HG02798 (cell line): ENCODE results near the gene SNW1.
"Not testable (repeated sequence)": the region's sequence is repeated elsewhere in the genome, so short reads cannot be mapped to it uniquely, and the experiment has no call there.

Experiments
- ATAC-seq: cut with Tn5 transposase; IDR thresholded peaks from one replicate; pipeline ENCODE4 v1.9.1; 2021; ENCODE audit warnings: mild to moderate bottlenecking; ENCODE audit not compliant: unreplicated experiment, poor library complexity

SNW1 gene

DNA sequence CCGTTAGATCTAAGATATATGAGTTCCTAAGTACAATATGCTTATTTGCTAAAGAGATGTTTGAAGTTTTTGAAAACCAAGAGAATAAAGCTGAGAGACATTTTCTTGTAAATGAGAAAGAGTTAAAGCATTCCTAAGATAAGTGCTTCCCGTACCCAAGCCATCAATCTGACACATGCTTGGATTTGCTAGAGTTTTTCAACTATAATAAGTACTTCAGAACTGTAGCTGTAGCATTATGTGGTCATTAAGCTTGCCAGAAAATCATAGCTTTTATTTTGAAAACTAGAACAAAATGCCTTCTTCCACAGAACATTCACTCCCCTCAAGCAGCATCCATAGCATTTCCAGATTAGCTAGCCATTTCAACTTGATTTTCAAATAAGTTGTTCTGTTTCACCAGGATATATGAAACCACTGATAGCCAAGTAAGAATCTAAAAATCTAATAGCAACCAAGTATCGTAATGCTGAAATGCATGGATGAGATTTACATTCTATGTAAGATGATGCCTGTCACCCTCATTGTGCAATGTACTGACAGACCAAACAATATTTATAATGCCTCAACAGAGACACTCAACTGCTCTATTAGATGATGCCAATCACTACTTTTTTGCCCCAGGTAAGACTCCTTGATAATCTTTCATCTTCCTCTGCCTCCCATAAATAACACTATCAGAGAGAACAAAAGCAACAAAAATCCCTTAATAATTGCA lies 8.0 kb downstream of the SNW1 start:
- no peak for ATAC-seq

DNA sequence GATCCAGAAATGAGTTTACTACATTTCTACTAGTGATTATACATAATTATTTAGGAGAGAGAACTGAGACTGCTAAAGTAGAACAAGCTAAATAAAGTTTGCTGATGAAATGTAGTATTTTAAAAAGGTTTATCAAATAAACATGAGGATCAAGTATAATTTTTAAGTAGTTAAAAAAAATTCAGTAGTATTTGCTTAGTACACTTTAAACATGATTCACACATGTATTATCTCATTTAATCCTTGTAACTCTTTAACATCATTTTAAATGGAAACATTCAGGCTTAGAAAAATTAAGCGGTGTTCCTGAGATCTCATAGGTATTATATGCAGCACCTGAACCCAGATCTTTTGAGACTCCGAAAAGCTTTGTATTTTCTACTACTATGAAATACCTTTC lies 8.7 kb downstream of the SNW1 start:
- no peak for ATAC-seq

DNA sequence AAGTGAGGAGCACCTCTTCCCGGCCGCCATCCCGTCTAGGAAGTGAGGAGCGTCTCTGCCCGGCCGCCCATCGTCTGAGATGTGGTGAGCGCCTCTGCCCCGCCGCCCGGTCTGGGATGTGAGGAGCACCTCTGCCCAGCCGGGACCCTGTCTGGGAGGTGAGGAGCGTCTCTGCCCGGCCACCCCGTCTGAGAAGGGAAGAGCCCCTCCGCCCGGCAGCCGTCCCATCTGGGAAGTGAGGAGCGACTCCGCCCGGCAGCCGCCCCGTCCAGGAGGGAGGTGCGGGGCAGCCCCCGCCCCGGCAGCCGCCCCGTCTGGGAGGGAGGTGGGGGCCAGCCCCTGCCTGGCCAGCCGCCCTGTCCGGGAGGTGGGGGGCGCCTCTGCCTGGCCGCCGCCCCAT lies 13.5 kb downstream of the SNW1 start:
- ATAC-seq: not testable (repeated sequence)

DNA sequence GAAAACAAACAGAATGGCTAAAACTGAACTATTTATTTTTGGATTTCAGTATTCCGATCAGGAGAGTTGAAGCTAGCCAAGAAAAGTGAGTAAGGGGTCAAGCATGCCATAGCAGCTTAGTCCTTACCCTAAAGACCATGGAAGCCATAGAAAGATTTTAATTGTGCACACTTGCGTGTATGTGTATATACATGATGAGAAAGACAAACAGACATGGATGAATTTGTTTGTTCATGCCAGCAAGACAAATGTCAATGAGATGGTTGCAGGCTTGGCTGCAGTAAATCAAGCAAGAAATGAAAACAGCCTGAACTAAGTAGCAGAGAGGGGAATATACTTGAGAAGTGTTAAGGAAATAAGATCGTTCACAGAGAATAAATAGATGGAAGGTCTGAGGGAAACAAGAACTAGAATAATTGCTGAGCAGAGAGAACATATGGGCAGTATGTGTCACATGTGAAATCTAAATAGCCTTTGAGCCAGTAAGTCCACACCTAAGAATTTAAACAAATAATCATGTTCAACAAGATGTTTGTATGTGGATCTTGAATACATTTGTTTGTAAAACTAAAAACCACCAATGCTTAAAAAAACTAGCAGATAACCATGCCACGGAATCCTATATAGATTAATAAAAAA lies 14.8 kb downstream of the SNW1 start:
- no peak for ATAC-seq

DNA sequence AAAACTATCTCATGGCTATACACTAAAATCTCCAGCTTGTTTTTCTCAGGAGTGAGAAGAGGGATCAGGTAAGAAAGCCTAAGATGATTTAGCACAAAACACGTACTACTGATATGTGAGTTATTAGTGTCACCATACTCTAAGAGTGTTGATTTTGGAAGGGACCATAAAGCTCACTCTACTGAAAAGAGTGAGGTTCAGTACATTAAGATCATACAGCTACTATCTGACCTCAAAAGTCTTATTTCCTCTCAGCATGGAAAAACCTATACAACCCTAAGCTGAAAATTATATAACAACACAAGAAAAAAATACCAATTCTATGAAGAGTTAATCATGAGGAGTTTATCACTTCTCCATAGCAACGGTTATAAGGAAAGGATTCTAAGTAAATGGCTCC lies 19.5 kb downstream of the SNW1 start:
- ATAC-seq: no peak

DNA sequence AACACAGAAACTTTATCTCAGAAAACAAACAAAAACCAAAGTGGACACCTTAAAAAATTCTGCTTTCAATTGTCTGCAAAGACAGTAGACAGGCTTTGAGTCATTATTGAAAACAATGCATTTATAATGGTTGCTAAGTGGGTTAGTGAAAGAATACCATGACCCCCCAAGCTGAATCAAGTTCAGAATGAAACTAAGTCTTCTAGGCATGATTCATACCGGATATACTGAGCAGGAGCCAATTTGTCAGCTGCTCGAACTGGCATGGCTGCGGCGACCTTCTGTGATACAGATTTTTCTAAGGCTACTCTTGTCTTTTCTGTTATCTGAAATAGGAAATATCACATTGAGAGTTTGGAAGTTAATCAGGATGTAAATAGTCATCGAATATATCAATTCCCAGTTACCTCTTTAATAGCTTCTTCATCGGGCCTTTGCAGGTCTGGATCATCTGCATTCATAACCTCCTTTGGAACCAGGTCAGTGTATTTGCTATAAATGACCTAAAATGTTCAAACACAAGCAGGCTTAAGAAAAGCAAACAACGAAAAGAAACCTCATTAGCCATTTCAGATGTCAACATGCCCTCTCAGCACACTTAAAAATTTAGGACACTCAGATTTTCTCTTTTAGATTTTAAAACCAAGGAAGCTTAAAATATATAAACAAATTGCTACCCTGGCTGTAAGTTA lies 22.3 kb downstream of the SNW1 start:
- no peak for ATAC-seq

DNA sequence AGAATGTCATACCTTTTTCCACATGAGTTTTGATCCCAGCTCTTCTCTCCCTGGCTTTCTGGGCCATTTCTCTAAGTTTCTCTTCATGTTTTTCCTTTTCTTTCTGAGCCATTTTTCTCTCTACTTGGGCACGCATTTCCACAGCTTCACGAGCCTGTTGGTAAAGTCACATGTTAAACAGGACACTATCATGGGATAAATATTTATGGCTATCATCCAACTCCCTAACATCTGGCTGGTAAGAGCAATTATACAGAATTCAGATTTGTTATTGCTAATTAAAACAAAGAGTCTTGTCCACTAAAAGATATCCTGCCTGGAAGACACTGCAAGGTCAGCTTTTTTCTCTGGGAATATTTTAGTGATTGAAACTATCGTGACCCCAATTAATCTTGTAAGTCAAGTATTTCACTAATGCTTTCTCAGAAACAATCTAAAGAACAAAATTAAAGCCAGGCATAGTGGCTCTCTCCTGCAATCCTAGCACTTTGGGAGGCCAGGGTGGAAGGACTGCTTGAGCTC lies 29.9 kb downstream of the SNW1 start:
- ATAC-seq: no peak

DNA sequence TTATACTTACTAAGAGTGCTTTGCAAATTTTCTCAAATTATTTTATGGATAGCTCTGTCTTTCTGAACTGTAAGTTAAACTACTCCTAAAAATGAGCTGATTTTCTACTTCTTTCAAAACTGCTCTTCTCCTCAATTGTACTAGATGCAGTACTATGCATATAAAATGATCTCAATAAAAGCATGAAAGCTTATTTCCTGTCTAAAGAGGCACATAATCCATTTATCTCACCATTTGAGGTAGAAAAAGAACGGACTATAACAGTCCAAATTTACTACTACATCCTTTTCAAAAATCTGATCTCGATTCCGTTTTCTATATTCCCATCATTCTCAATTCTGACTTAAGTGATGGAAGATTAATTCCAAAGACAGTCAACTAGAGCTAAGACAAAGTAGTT lies 38.7 kb downstream of the SNW1 start:
- ATAC-seq: no peak

DNA sequence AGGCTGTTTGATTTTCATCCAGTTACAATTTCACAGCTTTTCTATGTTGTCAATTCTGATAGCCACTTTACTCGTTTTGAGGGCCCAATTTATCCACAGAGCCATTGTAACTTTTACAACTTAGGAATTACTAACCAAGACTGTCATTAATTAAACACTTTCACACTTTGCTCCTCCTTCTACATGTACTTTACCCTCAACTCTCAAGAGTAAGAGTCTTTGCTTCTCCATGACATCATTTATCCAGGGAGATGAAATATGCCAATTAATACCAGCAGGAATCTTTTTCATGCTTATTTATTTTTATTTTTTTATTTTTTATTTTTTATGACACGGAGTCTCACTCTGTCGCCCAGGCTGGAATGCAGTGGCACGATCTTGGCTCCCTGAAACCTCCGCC lies 39.5 kb downstream of the SNW1 start:
- ATAC-seq: no peak

DNA sequence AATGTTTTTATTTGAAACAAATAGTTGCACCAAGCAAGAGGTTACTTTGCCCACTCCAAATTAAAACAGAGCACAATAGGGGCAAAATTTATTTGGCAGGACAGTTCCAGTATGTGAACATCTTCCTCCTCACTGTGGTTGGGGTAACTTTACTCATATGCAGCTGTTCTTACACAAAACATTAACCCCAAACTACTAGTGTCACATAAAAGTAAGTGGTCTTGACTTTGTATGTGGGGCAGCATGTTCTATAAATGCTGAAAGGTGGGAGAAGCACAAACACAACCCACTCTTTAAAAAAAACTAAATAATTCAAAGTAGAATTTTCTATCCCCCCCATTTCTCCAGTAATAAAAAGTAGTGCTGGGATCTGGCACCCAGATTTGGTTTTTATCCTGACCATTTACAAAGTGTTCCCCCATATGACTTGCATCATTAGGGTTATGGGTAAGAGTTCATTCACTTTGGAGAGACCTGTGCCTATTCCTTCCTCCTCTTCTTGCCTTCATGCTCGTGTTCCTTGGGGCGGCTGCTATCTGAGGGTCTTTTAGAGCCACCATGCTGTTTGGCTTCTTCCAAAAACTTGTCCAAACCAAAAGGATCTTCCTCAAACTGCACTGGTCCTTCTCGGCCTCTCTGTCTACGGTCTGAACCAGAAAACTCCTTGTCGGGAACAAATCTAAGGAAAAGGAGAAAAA lies 43.2 kb downstream of the SNW1 start:
- no peak for ATAC-seq

DNA sequence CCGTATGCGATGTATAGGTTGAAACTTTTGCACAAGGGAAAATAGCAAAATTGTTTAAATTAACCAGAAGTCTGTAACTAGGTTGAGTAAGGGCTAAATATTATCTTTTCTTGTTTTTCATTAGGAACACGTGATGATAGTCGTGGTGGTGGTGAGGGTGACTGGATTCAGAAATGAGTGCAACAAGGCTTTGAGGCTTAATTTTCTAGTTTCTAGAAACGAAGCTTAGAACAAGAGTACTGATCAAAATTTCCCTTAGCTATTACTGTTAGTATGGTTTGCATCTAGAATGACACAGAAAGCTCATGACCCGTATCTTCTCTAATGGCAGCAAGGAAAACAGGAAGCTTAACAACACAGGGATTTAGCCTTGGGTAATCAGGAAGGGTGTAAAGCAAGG lies 46.0 kb downstream of the SNW1 start:
- ATAC-seq: no peak

DNA sequence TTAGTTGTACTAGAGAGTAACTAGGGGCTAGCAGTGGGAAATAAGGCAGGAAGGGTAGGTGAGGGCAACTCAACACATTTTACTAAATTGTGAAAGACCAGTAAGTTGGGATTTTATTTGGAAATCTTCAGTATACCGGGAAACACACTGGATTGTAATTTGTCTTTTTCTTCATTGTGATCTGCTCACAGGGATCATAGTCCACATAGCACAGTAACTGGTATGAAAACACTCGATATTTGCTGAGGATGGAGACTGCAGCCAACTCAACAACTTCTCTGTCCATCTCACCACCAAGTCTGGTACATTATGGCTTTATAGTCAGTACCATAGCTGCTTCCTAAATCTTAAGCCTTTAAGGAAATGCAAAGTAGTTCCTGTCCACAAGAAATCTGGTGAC lies 50.6 kb downstream of the SNW1 start:
- no peak for ATAC-seq

DNA sequence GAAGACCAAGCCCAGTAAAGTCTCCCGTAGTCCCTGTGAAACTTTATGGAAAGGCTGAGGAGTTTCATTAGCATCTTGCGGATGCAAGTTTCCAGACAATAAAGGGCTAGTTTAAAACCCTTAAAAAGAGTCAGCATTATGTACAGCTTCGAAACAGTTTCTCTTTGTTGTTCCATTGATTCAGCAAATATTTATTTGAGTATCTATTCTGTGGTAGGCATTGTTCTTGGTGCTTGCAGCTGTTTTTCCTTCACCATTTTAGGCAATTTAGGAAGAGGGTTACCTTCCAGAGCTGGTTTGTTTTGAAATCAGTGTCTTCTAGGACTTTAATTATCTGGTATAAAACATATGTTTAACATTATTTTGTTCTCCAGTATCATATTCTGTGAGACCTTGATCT lies 51.5 kb downstream of the SNW1 start:
- no peak for ATAC-seq

DNA sequence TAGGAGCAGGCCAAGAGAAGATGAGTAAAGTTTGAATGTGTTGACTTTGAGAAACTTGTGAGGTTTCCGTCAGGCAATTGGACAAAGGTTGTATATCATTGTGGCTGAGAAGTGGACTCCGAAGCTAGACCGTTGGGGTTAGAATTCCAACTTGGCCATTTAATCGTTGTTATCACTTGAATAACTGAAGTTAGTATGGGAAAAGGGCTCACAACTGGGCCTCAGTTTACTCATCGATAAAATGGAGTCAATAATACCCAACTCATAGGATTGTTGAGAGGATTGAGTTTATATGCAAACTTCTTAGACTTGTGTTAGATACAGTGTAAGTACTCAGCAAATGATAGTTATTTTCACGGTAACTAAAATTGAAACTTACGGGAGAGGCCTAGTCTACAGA lies 52.2 kb downstream of the SNW1 start:
- no peak for ATAC-seq

DNA sequence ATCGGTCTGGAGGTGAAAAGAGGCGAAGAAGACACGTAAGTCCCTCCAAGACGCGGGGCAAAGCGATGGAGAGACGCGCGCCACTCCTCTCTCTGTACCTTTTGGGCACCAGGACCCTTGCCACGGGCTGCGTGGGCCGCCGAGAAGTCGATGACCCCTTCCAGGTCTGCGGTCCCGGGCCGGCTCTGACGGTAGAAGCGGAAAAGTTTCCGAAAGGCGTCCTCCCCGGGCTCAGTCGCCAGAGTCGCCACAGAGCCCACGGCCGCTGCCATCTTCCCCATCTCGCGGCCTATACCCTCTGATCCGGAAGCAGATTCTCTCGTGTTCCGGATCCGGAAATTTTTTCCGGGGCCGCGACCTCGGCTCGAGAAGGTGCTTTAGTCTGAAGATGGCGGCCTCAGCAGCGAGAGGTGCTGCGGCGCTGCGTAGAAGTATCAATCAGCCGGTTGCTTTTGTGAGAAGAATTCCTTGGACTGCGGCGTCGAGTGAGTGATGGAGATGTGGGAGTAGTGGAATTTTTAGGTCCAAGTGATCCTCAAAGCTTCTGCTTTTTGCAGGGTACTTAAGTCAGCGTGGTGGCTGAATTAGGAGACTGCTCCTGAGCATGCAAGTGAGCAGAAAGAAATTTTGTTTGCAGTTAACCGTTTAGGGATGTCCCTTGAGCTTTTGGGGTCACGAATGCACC lies 53.1 kb downstream of the SNW1 start, which contains the start of the genes ALKBH1 and SLIRP:
Gene ALKBH1, minus strand, starts transcription at position 300 of the 685 bp plus-strand sequence. Its CDS starts 19 bp downstream, at position 281.
Gene SLIRP, plus strand, starts transcription at position 380 of the 685 bp plus-strand sequence. Its CDS starts 9 bp downstream, at position 389.
- peak; percentile 98 for ATAC-seq

DNA sequence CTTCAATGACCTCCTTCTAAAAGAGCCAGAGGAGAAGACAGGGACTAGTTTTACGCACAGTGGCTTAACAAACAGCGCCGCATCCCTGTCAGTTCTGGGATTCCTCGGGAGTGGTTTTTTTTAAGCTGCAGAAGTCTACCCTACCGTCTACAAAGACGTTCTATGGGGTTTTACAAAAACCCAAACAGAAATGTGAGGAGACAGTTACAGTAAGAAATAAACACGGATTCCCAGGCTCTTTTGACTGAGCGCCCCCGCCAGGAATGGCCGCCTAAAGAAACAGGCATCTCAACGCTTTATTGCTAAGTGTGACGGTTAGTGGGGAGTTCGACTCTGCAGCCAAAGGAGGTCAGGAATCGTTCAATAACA lies 53.6 kb downstream of the SNW1 start:
- peak; percentile 29 for ATAC-seq

DNA sequence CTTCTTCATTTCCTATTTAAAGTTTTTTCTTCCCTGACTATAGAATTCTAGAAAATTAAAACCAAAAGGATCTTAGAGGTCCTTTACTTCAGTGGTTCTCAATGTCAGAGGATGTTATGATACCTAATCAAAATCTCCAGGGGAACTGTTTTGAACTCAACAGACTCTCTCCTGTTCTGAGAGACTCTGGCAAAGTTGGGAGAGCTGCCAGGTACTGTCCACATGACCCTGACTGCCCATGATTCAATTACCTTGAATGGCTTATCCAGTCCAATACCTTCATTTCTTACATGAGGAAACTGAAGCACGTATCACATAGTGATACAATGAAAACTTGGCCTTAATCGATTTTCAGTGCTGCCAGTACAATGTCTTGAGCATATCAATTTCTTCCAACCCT lies 69.7 kb downstream of the SNW1 start:
- ATAC-seq: no peak

DNA sequence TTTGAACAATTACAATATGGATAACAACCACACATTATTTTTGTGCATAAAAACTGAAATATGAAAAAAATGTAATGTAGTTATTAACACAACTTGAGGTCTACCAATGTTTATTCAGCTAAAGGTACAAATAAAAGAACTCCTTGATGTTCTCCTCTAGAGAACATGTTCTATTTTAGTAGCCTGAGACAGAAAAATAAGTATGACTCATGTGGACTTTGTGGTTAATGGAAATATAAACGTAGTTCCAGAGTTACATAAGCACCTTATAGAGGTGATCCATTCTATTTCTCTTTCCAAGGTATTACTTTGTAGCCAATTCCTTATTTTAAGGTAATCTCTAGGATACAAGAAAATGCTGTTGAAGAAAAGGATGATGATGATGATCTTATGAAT lies 78.8 kb downstream of the SNW1 start:
- no peak for ATAC-seq

DNA sequence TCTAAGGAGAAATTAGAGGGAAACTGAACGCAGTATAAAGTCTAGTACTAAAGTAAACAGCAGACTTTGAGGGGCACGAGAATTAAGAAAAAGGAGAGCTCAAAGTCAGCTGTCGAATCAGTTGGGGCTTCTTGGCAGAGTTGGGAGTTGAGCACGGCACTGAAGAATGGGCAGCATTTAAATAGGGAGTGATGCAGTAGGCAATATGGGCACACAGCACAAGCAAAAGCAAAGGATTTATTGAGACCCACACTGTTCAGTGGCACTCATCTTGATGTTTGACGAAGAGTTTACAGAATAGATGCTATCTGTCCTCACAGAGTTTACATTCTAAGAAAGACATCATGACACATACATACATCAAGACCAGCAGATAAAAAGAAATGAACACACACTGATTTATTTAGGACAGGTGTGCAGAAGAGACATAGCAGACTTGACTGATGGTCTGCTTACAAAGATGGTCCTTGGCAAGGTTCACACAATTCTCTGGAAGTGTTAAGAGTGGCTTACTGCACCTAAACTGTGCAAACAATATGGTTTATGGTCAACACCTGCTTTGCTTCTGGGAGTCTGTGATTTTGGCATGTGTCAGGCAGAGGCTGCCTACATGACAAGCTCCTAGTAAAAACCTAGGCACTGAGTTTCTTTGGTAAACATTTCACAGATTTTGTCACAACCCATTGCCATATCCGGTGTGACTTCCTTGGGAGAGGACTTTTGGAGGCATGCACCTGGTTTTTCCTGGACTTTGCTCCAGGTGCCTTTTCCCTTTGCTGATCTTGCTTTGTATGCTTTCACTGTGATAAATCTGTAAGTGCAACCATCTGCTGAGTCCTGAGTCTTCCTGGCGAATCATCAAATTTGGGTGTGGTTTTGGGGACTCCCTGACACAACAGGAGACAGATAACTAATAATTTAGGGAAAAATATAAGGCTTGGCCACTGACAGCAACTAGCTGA lies 79.5 kb downstream of the SNW1 start:
- ATAC-seq: no peak
